ENCODE measurements around the gene MRPS30.

DNA sequence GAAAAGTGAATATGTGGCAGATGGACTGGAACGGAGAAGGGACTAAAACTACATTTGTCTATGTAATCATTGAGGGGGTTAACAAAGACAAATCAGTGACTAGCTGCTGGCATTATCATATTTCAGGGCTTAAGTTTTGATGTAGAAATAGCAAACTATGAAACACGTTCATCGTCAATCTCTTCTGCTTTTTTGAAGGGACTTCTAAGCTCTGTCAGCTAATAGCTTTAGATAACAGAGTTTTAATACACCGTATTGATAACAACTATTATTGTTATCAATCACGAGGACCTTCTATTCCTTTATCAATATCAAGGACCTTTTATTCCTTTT, 38.9 kb upstream of the MRPS30 start:
- TF ChIP-seq CTCF (IDR thresholded peaks at IDR 0.05) (no peak), POLR2A (IDR thresholded peaks at IDR 0.05) (no peak)
